Glutamatergic neuron (in vitro differentiated cells): ENCODE results near the gene DIP2A. TPM values are rescaled to one million over a fixed set of nuclear protein-coding genes. Genes with fewer than 3 reads are reported as not detected.

Source experiments
- DNase-seq: peaks from one replicate; pipeline ENCODE4 v3.0.0; 2022
- H3K27ac Mint-ChIP-seq: one replicate; pipeline ENCODE4 v1.8.0; 2020; ENCODE audit warnings: mild to moderate bottlenecking, mixed read lengths, inconsistent platforms; ENCODE audit not compliant: unreplicated experiment
- H3K27me3 Mint-ChIP-seq: one replicate; pipeline ENCODE4 v1.8.0; 2020; ENCODE audit warnings: mild to moderate bottlenecking, moderate library complexity, mixed read lengths, inconsistent platforms; ENCODE audit not compliant: unreplicated experiment
- H3K36me3 Mint-ChIP-seq: one replicate; pipeline ENCODE4 v1.8.0; 2020; ENCODE audit warnings: mild to moderate bottlenecking, mixed read lengths, inconsistent platforms; ENCODE audit not compliant: unreplicated experiment
- H3K4me1 Mint-ChIP-seq: one replicate; pipeline ENCODE4 v1.8.0; 2020; ENCODE audit warnings: mild to moderate bottlenecking, low read depth, mixed read lengths, inconsistent platforms; ENCODE audit not compliant: unreplicated experiment
- H3K4me3 Mint-ChIP-seq: one replicate; pipeline ENCODE4 v1.8.0; 2020; ENCODE audit warnings: mild to moderate bottlenecking, mixed read lengths, inconsistent platforms; ENCODE audit not compliant: unreplicated experiment
- H3K9me3 Mint-ChIP-seq: one replicate; pipeline ENCODE4 v1.8.0; 2020; ENCODE audit warnings: mild to moderate bottlenecking, moderate library complexity, mixed read lengths, inconsistent platforms; ENCODE audit not compliant: unreplicated experiment
- total RNA-seq: library from RNA; stranded (reverse); fragmentation: NEBNext Ultra II Directional; extraction: Animal tissue kit (Norgen Biotek cat#: 25700); gene quantifications from one replicate; pipeline ENCODE4 v1.2.1, GENCODE V29; 2021; ENCODE audit not compliant: unreplicated experiment
- TF ChIP-seq, protein P1 (sequence below): fragments of 200-600 bp; sonication (generic); IDR thresholded peaks from one replicate; pipeline ENCODE4 v1.5.0; 2021; ENCODE audit not compliant: partially characterized antibody, unreplicated experiment

Gene DIP2A
- total RNA-seq, 1 donor from 2014 or later, result 55.4 TPM

DNA sequence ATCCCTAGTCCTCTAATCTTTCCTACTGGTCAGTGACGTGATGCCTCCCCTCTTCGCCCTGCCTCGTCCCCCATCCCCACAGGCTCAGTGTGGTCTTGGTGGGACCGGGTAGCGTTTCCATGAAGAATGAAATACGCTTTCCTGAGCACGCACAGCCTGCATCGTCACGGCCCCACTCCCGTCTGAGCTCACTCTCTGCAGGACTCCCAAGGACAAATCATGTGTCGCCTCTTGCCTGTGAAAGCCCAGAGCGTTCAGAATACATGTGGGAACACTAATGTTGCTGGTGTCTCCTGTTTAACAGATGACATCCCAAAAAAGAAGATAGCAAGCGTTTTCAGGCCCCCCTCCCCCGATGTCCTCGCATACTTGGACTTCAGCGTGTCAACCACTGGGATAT, 97.0 kb downstream of the DIP2A start:
- Mint-ChIP-seq H3K27me3 (peaks cover 6% of the 10 kb centered on the region), H3K36me3 (peaks cover 8% of the 10 kb centered on the region), H3K4me3 (no peak overlapping the region), H3K9me3 (peaks cover 8% of the 10 kb centered on the region), H3K4me1 (peaks cover 12% of the 10 kb centered on the region), H3K27ac (no peak overlapping the region)
- no peak for DNase-seq
- TF ChIP-seq, protein P1, sequence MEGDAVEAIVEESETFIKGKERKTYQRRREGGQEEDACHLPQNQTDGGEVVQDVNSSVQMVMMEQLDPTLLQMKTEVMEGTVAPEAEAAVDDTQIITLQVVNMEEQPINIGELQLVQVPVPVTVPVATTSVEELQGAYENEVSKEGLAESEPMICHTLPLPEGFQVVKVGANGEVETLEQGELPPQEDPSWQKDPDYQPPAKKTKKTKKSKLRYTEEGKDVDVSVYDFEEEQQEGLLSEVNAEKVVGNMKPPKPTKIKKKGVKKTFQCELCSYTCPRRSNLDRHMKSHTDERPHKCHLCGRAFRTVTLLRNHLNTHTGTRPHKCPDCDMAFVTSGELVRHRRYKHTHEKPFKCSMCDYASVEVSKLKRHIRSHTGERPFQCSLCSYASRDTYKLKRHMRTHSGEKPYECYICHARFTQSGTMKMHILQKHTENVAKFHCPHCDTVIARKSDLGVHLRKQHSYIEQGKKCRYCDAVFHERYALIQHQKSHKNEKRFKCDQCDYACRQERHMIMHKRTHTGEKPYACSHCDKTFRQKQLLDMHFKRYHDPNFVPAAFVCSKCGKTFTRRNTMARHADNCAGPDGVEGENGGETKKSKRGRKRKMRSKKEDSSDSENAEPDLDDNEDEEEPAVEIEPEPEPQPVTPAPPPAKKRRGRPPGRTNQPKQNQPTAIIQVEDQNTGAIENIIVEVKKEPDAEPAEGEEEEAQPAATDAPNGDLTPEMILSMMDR, result no peak

DNA sequence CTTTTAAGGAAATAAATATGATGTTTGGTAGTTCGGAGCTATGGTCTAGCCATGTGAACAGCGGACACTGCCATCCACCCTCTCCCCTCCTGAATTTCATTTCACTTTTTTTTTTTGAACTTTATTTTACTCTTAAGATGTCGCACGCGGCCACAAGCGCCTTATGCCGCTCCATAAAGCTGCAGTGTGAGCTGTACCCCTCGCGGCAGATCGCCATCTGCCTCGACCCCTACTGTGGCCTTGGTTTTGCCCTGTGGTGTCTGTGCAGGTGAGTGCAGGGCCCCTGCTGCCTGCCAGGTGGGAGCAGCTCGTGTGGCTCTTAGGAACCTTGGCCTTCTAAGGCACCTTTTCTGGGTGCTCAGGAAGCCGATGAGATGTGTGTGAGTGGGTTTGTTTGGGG, 98.1 kb downstream of the DIP2A start:
- peaks cover 8% of the 10 kb centered on the region for H3K36me3 Mint-ChIP-seq
- peaks cover 18% of the 10 kb centered on the region for H3K4me1 Mint-ChIP-seq
- peaks cover 10% of the 10 kb centered on the region for H3K9me3 Mint-ChIP-seq
- DNase-seq, result no peak
- no peak overlapping the region for H3K4me3 Mint-ChIP-seq
- H3K27ac Mint-ChIP-seq, result no peak overlapping the region
- peaks cover 6% of the 10 kb centered on the region for H3K27me3 Mint-ChIP-seq
- TF ChIP-seq, protein P1, result no peak

DNA sequence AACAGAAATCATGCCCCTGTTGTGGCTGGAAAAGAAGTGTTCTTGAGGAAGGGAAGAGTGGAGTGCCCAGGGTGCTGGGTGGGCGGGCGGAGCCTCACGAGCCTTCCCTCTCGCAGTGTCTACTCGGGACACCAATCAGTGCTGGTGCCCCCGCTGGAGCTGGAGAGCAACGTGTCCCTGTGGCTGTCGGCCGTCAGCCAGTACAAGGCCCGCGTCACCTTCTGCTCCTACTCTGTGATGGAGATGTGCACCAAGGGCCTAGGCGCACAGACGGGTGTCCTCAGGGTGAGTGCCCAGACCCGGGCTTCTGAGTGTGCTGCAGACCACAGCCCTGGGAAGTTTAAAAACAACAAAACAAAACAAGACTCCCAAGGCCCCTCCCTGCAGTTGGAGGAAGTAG, 98.8 kb downstream of the DIP2A start:
- H3K4me3 Mint-ChIP-seq, result no peak overlapping the region
- H3K36me3 Mint-ChIP-seq, result peaks cover 8% of the 10 kb centered on the region
- peaks cover 6% of the 10 kb centered on the region for H3K27me3 Mint-ChIP-seq

DNA sequence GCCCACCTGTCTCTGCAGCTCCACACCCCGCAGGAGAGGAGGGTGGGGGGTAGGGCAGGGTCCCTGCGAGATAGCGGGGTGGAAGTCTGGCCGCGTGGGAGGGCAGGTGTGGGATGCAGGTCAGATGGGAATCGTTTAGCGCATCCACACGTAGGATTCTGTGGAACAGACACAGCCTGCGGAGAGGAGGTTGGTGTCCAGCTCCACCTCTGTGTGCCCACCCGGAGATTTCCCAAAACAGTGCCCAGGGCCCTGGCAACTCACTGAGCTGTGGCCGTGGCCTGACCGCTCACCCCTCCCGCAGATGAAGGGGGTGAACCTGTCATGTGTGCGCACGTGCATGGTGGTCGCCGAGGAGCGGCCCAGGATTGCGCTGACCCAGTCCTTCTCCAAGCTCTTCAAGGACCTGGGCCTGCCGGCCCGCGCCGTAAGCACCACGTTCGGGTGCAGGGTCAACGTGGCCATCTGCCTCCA, 99.3 kb downstream of the DIP2A start:
- H3K4me3 Mint-ChIP-seq, result no peak overlapping the region
- peaks cover 8% of the 10 kb centered on the region for H3K36me3 Mint-ChIP-seq
- DNase-seq, result no peak
- peaks cover 6% of the 10 kb centered on the region for H3K27me3 Mint-ChIP-seq
- H3K27ac Mint-ChIP-seq, result no peak overlapping the region
- TF ChIP-seq, protein P1, result no peak
- peaks cover 10% of the 10 kb centered on the region for H3K9me3 Mint-ChIP-seq
- peaks cover 20% of the 10 kb centered on the region for H3K4me1 Mint-ChIP-seq

More for the DNA sequence above, 98.8 kb downstream of the DIP2A start:
- DNase-seq, result no peak
- peaks cover 10% of the 10 kb centered on the region for H3K9me3 Mint-ChIP-seq
- TF ChIP-seq, protein P1, result no peak
- no peak overlapping the region for H3K27ac Mint-ChIP-seq
- peaks cover 19% of the 10 kb centered on the region for H3K4me1 Mint-ChIP-seq

DNA sequence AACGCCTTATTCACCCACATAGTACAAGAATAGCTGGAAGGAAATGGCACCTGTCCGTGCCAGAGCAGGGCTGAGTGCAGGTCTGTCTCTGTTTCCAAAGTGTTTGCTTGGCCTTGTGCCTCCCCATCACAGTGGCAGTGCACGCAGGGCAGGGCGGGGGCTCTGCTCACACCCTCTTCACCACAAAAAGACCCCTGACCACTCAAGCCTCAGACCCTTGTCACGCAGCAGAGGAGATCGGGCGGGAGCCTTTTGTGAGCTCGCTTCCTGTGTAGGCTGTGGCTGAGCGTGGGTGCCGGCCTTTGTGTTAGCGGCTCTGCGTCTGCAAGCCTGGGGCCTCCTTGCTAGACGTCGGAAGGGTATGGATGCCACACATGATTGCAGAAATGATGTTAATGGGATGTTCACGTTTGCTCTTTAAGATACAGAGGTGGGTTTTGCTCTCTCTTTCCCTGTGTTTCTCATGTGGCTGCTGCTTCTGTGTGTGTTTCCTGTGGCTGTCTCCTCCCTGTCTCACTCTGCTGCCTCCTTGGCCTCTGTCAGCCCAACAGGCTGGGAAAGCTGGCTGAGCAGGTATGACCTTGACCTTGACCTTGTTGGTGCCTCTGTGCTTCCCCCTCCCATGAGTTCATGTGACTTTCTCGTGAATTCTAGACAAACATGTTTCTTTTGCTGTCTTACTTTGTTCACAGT, 100.7 kb downstream of the DIP2A start:
- no peak overlapping the region for H3K4me3 Mint-ChIP-seq
- peaks cover 8% of the 10 kb centered on the region for H3K36me3 Mint-ChIP-seq
- peak overlapping the region; percentile 55 for H3K27ac Mint-ChIP-seq
- peaks cover 6% of the 10 kb centered on the region for H3K27me3 Mint-ChIP-seq
- TF ChIP-seq, protein P1, result no peak
- peaks cover 12% of the 10 kb centered on the region for H3K9me3 Mint-ChIP-seq
- H3K4me1 Mint-ChIP-seq, result peaks cover 24% of the 10 kb centered on the region
- DNase-seq, result no peak
